GM19463 (cell line): ENCODE results near the gene SRC.

Source experiments
- ATAC-seq: cut with Tn5 transposase; IDR thresholded peaks from one replicate; pipeline ENCODE4 v1.9.1; 2021; ENCODE audit warnings: mild to moderate bottlenecking, moderate library complexity; ENCODE audit not compliant: unreplicated experiment

SRC gene

DNA sequence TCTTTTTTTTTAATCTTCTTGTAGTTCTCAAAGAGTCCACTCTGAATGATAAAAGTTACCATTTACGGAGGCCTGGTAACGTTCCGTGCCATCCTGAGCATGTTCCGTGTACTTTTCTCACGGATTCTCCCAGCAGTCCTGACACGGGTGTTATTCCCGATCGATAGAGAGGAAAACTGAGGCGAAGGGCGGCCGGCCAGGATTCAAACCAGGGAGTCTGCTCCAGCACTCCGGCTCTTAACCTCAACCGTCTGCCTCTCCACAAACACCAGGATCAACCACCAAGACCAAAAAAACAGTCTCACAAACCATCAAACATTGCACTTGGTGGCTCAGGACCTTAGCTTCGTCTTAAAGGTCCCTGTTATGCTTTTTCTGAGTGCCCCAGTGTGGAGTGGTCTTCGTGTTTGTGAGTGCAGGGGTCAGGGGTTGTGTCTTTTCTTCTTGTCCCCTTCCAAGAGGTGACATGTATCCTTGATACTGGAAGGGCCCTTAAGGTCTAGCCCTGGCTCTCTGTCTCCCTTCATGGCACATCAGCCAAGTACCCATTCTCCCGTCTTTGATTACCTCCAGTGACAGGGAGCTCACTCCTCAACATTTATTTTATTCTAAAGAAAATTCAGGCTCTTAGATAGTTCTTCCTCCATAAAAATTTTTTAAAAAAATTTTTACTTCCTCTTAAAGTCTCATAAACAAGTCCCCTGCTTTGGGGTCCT, 35.1 kb downstream of the SRC start:
- ATAC-seq = no peak

DNA sequence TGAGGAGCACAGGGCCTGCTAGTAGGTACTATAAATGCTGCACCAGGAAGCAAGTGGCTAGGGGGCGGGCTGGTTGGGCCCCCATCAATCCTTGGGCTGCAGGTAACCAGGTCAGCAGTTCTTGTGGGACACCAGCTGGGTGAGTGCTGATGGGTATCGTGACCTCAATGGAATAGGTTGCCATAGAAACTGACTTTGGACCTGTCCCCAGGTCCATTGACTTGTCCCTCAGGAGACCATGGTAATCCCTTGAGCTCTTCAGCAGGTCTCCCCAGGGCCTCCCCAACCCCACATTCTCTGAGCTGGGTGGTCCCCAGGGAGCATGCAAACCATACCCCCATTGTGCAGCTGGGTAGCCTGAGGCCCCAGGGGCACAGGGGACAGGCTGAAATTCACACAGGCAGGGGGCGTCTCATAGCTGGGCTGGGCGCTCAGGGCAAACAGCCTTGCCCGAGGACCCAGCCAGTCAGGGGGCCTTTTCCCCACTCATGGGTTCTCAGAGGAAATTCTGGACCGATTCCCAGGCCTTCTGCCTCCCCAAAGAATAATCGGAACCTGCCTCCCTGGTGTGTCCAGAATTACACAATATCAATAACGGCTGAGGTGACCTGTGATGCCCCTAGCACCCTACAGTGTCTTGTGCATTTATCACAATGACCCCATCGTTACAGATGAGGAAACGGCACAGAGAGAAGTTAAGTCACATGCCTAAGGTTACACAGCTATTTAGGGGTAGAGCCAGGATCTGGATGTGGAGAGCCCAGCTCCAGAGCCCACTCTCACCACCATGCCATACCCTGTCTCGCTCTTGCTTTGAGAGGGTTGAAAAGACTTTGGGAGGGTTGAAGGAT, 35.9 kb downstream of the SRC start:
- no peak for ATAC-seq

DNA sequence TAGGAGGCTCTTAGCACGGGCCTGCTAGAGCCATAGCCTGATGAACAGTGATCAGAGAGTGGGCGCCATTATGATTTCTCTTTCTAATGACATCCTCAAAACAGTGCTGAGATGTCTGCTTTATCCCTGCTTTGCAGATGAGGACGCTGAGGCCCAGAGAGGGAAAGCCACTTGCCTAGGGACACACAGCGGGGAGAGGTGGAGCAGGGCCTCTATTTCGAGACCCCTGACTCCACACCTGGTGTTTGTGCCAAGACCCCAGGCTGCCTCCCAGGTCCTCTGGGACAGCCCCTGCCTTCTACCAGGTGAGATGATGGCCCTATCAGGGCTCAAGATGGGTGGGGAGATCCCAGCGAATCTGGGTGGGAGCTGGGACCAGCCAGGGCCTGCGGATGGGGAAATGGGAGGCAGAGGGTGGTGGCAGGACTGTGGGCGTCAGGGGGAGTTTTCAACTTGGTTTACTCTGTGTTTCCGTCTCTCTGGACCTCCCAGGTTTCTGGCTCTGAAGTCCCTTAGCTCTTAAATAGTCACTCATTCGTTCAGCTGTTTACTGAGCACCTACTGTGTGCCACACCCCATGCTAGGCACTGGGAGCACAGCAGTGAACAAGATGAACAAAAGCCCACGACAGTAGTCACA, 36.7 kb downstream of the SRC start:
- no peak for ATAC-seq

GRCh38 chr20:37383229-37383989, 37.5 kb downstream of the SRC start:
- no peak for ATAC-seq

DNA sequence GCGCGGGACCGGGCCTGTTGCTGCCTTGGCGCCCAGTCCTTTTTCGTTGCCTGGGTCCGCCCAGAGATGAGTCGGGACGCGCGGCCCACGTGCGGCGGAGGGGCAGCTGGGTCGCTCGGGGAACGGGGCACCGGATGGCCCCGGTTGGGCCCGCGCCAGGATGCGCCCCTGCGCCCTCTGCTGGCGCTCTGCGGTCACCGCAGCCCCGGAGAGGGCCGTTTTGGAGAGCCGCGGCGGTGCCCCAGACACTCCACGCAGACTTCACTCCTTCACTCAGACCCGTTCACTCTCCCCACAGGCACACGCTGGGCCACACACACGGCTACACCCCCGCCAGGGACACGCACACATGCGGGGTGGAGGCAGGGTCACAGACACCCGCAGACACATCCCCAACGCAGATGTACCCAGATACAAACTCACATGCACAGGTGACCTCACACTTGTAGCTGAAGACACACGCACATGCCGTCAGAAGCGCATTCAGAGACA, 38.8 kb downstream of the SRC start:
- ATAC-seq = no peak

DNA sequence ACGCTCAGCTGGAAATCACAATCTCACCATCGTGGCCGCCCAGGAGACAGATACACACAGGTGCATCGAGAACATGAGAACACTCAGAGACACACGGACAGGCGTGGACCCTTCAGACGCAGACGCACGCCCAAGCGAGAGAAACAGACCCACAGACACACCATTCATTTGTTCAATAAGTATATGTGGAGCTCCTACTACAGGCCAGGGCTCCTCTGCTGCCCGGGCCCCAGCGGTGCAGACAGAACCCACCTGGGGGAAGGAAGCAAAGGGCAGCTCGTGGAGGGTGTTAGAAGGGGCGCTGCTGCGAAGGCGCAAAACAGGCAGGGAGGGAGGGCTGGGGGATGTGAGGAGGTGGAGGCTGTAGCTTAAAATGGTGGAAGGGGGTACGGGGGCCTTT, 39.2 kb downstream of the SRC start:
- ATAC-seq = no peak

- ATAC-seq = no peak
Measured at GRCh38 chr20:37385659-37386504, 39.9 kb downstream of the SRC start.

DNA sequence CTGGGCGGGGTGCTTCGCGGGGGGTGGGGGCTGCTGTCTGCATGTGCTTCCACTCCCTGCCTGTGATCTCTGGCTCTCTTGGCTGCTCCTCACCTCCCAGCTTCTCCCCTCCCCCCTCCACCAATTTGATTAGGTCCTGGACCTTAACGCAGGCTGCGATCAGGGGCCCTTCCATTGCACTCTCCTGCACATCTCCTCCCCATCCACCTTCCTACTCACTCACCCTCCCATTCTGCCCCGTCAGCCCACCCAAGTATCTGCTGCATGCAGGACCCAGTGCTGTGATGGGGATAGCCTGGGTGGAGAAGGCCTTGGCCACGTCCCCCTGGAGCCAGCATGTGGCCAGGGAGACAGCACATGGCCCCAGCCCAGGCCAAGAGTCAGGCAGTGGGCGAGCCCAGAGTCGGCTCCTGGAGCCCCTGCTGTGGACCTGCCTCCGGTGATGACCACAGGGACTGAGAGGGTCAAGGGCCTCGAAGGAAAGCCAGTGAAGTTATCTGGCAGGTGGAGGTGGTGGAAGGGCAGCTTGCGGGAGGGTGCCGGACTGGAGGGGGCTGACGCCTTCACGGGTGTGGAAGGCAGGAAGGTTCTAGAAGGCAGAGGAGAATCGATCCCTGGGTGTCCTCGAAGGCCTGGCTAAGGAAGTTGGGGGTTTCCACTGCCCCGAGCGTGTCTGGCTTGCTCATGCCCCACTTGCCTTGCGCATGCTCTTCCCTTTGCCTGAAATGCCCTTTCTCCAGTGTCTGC, 40.7 kb downstream of the SRC start:
- ATAC-seq = no peak

- no peak for ATAC-seq
Measured at GRCh38 chr20:37387519-37388269, 41.8 kb downstream of the SRC start.

DNA sequence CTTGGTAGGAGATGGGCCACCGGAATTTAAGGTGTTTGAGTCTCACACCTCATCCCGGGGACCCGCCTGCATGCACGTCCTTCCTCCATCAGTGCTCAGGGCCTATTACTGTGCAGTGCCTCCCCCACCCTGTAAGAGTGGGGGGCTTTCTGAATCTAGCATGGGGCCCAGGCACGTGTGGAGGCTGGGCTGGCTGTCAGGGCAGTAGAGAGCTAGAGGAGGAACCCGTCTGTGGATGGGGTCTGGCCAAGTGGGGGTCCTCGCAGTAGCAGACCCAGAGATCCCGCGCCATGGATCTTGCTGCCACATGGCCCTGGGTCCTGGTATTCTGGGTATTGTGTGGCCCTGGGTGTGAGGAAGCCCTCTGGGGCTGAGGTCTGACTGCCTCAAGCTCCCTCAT, 42.9 kb downstream of the SRC start:
- no peak for ATAC-seq

DNA sequence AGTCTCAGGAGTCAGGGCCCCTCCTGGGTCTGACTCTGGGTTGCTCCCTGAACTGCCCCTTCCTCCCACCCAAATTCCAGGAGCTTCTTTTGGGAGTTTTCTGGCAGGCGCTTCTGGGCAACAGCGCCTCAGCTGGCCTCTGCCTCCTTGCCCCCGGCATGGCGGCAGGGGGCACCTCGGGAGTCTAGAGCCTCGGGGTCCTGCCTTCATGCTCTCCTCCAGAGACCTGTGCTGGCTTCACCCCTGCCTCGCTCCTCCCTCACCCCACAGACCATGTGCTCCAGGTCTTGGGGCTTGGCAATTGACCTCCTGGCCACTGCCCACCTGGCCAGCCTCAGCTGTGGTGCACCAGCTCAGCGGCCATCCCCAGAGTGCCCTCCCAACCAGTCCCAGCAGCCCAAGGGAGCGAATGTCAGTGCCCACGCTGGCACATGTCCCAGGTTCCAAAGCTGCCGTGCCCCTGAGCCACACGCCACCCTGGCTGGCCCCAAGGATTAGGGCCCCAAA, 43.4 kb downstream of the SRC start:
- no peak for ATAC-seq

DNA sequence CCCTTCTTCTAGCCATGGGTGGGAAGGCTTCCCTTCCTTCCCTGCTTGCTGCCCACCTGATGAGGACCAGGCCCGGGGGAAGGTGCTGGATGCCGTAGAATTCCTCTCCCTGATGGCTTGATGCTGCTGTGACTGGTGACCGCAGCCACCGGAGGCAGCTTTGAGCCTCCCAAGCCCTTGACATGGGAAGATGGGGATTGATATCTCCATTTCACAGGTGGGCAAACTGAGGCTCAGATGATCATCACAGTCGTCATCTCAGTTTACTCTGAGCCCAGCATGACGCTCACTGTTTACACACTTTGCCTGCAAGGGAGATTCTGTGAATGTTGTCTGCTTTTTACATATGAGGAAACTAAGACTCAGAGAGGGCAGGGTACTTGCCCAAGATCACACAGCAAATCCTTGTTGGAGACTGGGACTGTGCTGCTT, 43.9 kb downstream of the SRC start:
- ATAC-seq = no peak

GRCh38 chr20:37390503-37390890, 44.6 kb downstream of the SRC start:
- no peak for ATAC-seq

- no peak for ATAC-seq
Measured at GRCh38 chr20:37390891-37391525, 45.1 kb downstream of the SRC start.

DNA sequence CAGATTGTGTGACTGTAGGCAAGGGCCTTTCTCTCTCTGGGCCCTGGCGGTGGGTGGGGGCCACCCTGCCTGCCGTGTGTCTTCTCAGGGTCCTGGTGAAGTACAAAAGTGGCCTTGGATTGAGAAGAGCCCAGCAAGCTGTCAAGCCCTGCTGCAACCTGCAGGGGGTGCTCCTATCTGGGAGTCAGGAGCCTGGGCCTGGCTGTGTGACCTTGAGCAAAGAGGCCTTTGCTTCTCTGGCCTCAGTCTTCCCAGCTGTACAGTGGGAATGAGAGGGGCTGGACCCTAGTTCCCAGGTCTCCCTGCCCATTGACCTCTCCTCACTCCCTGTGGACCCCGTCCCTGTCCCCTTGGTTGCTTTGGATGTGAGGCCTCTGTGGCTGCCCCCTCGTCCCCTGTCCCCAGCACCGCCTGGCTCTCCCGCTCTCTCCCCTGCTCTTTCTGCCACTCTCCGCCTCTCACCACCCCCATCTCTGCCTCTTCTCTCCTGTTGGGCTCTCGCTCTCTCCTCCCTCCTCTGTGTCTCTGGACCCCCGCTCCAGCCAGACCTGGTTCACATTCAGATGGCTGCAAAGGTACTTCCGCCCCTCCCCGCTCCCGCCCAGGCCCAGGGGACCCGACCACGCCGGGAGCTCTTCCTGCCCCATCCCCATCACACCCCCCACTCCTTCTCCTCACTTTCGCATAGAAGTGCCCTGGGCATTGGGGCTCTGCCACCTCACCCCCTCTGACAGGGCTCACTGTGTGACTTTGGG, 46.7 kb downstream of the SRC start:
- ATAC-seq = no peak

- ATAC-seq = no peak
Measured at GRCh38 chr20:37393196-37393862, 47.4 kb downstream of the SRC start.
